ENCODE data around the gene POP5. TPM values are rescaled to one million over a fixed set of nuclear protein-coding genes. Genes with fewer than 3 reads are reported as not detected.

POP5 gene, protein sequence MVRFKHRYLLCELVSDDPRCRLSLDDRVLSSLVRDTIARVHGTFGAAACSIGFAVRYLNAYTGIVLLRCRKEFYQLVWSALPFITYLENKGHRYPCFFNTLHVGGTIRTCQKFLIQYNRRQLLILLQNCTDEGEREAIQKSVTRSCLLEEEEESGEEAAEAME
- 40.0 and 47.6 TPM in 2 replicates for total RNA-seq

DNA sequence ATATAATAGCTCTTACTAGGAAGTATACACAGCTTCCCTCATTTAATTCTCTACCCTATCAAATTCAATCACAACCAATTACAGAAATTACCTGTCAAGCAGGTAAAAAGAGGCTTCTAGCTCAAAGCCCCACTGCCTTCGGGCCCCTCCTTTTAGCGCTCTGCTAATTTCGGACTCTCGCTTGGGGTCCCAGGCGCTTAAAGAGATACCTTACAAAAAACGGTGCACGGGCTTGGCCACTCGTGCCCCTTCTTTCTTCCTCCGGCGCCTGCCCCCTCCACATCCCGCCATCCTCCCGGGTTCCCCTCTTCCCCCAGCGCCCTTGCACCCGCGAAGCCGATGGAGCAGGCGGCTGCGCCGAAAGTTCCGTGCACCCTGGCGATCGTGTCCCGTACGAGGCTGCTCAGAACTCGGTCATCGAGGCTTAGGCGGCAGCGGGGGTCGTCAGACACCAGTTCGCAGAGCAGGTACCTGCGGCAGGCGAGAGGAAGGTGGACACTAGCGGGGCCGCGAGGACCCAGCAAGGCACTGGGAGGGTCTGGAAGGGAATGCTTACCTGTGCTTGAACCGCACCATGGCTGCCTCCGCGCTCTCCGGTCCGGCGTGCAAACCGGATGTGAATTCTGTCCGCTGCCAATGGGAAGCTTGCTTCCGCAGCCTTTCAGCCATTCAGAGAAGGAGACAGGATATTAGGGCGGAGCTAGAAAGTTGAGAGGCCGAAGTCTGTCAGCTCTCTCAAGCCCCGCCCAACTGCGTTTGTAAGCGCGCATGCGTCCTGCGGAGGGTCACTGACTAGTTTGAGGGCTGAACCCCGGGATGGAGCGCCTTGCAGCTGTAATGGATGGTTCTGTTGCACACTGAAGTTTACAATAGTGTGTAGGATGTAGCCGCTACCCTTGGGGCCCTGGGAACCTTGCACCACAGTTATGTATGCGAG, at the start of gene POP5:
POP5 (minus strand) TSS at position 616 of the 937 bp plus-strand sequence; CDS start at position 576, 40 bp downstream.

DNA sequence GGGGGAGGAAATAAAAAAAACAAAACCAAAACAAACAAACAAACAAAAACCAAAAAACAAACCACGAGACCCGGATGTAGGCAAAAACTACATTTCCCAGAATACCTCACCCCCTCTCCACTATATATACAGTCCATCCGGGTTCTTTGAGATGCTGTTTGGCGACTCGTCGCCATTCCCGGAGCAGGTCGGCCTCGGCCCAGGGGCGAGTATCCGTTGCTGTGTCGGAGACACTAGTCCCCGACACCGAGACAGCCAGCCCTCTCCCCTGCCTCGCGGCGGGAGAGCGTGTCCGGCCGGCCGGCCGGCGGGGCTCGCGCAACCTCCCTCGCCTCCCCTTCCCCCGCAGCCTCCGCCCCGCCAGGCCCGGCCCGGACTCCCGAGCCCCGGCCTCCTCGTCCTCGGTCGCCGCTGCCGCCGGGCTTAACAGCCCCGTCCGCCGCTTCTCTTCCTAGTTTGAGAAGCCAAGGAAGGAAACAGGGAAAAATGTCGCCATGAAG, 46.9 kb downstream of the POP5 start, which contains the start of gene RNF10:
RNF10 (plus strand) TSS at position 154 of the 500 bp plus-strand sequence. CDS start 456 bp downstream, outside the sequence.

DNA sequence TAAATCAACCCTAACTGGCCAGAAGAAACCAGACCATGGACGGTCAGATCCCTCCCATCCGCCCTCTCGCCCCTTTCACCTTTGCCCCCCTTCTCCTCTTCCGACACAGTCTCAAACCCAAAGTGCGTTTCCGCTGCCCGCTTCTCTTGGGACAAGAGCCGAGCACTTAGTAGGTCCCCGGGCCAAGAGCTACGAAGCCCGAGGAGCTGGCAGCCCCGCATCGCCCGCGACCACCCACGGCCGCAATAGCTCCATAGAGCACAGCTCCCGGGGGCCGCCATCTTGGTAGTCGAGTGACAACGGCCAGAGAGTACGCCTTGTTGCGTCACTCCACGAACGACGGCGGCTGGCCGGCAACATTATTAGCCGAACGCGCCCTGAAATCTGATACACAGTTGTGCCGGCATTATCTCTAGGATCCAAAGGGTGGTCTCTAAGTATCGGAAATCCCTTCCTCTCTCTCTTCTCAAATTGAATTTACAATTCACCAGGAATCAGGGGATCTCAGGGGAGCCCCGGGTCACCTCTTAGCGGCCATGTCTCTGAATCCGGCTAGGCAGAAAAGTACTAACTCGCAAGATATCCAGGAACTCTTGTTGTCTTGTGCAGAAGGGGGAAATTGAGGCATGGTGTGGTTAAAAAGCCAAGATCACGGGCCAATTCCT, 52.2 kb downstream of the POP5 start, which contains the start of gene COQ5:
COQ5 (minus strand) TSS at position 298 of the 665 bp plus-strand sequence; CDS start at position 281, 17 bp downstream.

Other genes starting within 250 kb of the POP5 start
- gene MSI1, start 212.2 kb downstream of the POP5 start, total RNA-seq = not detected in 2 replicates
- gene COX6A1, start 143.3 kb downstream of the POP5 start, total RNA-seq = 633 and 734 TPM in 2 replicates
- 33.4 and 34.3 TPM in 2 replicates for gene TRIAP1, start 135.0 kb downstream of the POP5 start, total RNA-seq
- gene GATC, start 135.0 kb downstream of the POP5 start, total RNA-seq = 14.6 and 14.8 TPM in 2 replicates
- gene SRSF9, start 111.7 kb downstream of the POP5 start, total RNA-seq = 145 and 151 TPM in 2 replicates
- gene DYNLL1, start 85.3 kb downstream of the POP5 start, total RNA-seq = 392 and 421 TPM in 2 replicates
- 22.2 and 27.7 TPM in 2 replicates for gene COQ5, start 52.2 kb downstream of the POP5 start, total RNA-seq
- gene RNF10, start 47.0 kb downstream of the POP5 start, total RNA-seq = 66.5 and 90.9 TPM in 2 replicates
- gene CABP1, start 59.2 kb upstream of the POP5 start, total RNA-seq = 0.14 TPM in 1 of 2 replicates, not detected in the other
- 53.7 and 55.9 TPM in 2 replicates for gene MLEC, start 105.7 kb upstream of the POP5 start, total RNA-seq
- gene UNC119B, start 129.1 kb upstream of the POP5 start, total RNA-seq = 16.2 and 19.5 TPM in 2 replicates
- gene ACADS, start 144.4 kb upstream of the POP5 start, total RNA-seq = 7.3 and 7.5 TPM in 2 replicates